Measurements from ENCODE around the gene SCAF8.
"Not testable (repeated sequence)": the region's sequence is repeated elsewhere in the genome, so short reads cannot be mapped to it uniquely, and the experiment has no call there.

SCAF8 gene

DNA sequence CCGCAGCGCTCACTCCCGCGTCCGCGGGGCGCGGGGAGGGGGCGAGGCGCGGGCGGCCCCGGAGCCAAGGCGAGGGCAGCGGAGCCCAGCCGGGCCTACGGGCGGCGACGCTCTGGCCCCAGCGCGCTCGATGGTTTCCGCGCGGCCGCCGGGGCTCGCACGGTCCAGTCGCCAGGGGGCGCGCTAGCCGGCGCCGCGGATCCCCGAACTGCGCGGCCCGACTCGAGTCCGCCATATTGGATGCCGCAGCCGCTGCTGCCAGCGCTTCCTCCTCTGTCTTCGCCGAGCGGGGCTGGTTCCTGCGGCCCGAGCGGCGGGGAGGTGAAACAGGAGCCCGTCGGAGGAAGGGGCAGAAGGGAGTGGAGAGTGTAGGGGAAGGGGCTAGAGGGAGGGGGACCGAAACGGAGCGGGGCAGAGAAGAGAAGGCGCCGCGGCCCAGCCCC is at the start of gene SCAF8:
Gene SCAF8, plus strand, starts transcription at position 234 of the 443 bp plus-strand sequence. CDS start 485 bp downstream, outside the sequence.
- DNase-seq: peak; percentile 54 to 71

- DNase-seq: no peak
Measured at GRCh38 chr6:154683756-154684523, 49.3 kb upstream of the SCAF8 start.

- DNase-seq: no peak
Measured at GRCh38 chr6:154686162-154686561, 47.1 kb upstream of the SCAF8 start.

DNA sequence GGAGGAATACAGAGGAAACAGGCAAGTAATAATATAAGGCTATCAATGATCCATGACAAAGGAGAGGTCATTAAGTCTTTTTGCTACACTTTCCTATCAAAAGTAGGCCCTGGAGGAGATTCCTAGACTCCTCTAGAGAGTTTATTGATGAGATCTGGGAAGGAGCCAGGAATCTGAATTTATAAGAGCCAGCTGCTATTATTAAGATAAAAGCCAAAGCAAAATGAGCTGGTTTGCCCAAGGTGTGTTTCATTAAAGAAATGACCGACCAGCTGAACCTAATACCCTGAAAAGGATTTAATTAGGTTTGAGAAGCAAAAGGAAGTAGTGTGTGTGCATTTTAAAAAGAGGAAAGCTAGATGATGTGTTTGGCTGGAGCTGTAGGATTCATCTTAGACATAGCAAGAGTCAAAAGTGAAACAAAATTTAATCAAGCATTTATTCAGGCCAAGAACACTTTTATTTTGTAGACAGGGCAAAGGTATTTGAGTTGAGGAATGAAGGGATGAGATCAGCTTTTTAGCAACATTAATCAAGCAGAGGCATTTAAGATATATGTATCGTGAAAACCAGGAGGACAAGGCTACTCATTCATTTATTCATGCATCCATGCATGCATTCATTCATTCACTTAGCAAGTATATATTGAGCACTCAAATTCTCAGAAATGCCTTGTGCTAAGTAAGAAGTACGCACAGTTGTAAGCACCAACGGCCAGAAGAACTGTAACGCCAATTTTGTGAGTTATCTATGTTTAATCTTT is 43.5 kb upstream of the SCAF8 start:
- DNase-seq: no peak

- DNase-seq: no peak
Measured at GRCh38 chr6:154690857-154691256, 42.4 kb upstream of the SCAF8 start.

DNA sequence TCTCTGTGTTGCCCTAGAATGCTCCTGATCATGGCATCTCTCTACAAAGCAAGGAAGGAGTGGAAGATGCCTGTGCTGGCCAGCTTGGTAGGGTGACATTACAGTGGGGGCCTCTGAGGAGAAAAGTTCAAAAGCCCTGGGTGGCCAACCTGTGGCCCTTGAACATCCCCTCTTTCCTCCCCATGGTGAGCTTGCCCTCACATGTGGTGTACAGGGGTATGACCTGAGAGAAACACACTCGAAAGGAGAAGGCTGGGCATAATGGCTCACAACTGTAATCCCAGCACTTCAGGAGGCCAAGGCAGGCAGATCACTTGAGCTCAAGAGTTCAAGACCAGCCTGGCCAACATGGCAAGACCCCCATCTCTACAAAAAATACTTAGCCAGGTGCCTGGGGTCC is 36.6 kb upstream of the SCAF8 start:
- DNase-seq: no peak

DNA sequence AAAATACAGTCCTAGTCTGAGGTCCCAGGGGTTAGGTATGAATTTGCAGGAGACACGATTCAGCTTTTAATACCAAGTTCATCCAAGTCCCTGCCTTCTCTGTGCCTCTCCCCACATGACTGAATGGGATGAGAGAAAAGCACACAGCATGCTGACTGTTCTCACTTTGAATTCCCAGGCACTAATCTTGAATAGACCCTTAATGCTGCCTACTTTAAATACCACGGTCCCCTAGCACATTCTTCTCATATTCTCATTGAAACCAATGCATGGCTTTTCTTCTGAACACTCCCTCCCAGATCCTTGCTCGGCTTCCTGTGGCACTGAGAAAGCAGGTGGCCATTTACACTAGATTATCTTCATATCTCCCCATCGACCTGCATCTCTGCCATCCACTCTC is 30.1 kb upstream of the SCAF8 start:
- DNase-seq: no peak

DNA sequence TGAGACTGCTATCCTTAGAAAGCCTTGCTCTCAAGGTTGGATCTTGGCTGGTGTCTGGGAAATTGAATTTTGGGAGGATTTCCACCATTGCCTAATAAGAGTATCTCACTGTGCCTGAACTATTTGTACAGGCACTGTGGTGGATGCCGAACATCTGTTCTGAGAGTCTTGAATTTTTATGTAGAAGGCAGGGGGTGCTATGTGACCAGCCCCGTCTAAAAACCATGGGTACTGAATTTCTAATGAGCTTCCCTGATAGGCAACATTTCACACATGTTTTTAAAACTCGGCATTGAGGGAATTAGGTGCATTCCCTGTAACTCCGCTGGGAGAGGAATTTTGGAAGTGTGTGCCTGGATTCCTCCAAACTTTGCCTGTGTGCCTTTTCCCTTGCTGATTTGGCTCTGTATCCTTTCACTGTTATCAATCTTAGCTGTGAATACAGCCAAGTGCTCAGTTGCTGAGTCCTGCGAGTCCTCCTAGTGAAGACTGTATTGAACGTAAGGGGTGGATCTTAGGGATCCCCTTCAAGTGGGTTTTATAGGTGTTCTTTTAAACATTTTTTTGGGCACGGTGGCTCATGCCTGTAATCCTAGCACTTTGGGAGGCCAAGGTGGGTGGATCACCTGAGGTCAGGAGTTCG is 27.6 kb upstream of the SCAF8 start:
- no peak for DNase-seq

- no peak for DNase-seq
Measured at GRCh38 chr6:154706389-154706788, 26.8 kb upstream of the SCAF8 start.

GRCh38 chr6:154709621-154710020 is 23.6 kb upstream of the SCAF8 start:
- DNase-seq: no peak

DNA sequence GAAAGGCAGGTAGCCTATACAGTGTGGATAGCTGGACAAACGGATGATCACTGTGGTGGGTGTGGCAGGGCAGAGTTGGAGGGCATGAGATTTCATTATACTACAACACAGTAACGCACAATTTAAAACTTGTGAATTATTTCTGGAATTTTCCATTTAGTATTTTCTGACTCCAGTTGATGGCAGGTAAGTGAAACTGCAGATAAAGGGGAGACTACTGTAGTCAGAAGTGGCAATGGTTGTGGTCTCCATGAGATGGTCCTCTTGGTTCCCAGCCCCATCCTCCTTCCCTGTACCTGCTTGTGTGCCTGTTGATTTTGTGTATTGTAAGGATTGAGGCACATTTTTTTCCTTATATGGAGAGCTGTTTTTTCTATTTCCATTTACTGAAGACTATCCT is 22.5 kb upstream of the SCAF8 start:
- no peak for DNase-seq

DNA sequence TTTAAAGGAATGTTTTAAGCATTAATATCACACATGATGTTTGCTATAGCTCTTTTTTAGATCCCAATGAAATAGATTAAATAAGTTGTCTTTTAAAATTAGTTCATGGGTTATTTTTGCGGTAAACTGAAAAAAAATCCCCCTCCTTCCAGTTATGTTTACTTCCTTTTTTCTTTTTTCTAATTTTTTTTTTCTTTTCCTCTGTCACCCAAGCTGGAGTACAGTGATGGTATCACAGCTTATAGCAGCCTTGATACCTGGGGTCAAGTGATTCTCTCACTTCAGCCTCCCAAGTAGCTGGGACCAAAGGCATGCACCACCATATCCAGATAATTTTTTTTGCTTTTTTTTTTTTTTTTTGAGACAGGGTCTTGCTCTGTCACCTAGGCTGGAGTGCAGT is 17.8 kb upstream of the SCAF8 start:
- DNase-seq: no peak

- DNase-seq: not testable (repeated sequence)
Measured at GRCh38 chr6:154716350-154716749, 16.9 kb upstream of the SCAF8 start.

GRCh38 chr6:154719433-154719832 is 13.8 kb upstream of the SCAF8 start:
- DNase-seq: no peak

DNA sequence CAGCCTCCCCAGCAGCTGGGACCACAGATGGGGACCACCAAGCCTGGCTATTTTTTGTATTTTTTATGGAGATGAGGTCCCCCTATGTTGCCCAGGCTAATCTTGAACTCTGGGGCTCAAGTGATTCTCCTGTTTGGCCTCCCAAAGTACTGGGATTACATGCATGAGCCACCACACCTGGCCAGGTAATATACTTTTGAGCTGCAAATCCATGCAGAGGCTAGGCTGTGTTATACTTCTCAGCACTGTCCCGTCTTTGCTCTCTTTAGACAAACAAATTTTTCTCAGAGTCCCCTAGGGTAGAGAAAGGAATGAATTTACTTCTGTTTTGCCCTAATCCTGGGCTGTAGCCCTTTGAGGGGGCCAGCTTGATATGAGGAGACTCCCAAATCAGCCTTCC is 13.4 kb upstream of the SCAF8 start:
- DNase-seq: no peak

- DNase-seq: no peak
Measured at GRCh38 chr6:154721460-154721859, 11.8 kb upstream of the SCAF8 start.

DNA sequence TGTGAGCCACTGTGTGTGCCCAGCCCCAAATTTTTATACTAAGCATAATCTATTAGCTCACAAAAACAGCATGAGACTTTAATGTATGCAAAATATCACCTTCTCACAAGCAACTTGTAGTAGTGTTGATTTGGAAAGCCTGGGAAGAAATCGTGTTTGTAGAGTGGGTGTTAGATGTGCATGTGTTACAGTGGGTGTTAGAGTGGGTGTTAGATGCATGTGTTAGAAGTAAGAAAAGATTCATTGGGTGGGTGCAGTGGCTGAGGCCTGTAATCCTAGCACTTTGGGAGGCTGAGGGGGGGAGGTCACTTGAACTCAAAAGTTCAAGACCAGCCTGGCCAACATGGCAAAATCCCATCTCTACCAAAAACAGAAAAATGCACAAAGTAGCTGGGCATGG is 6.3 kb upstream of the SCAF8 start:
- no peak for DNase-seq

GRCh38 chr6:154731296-154732218 is 1.7 kb upstream of the SCAF8 start:
- no peak for DNase-seq

GRCh38 chr6:154732538-154733182 is 556 bp upstream of the SCAF8 start:
- peak; percentile 34 to 58 for DNase-seq

GRCh38 chr6:154733626-154734382 is 588 bp downstream of the SCAF8 start:
- DNase-seq: peak; percentile 89 to 91

DNA sequence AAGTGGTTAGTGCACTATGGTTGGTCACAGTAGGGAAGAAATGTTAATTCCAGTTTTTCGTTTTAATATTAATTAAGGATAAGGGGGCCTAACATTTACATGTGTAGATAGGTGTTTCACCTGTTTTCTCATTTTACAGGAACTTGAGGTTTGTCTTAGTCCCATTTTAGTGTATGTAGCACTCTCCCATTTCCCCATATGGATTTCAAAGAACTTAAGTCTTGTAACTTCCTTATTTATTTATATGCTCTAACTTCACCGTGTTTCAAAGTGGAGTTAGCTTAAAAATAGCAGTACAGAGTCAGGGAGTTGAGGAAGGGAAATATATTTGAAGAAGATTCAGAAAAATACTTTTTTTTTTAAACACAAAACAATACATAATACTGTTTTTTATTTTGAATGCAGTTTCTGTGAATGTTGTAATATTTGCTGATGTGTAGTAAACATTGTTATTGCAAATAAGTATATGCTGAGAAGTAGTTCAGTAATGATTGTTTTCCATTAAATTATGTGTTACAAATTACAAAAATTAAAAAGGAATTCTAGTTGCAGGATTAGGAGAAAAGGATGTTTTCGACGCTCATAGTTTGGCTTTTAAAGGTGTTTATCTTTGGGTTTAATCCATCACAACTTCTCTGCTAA is 3.5 kb downstream of the SCAF8 start:
- no peak for DNase-seq

Measured in NCI-H2081 (cell line).